GM23338 (cell line): ENCODE measurements around the gene SORCS2. TPM values are rescaled to one million over a fixed set of nuclear protein-coding genes. Genes with fewer than 3 reads are reported as not detected.

Experiments used
- ATAC-seq: fragments of 200-7000 bp; cut with Tn5 transposase; 3 replicates; pipeline ENCODE4 v1.9.1; 2020
- DNase-seq: peaks from one replicate; pipeline ENCODE4 v3.0.0-alpha.2; 2015; ENCODE audit warnings: low spot score
- H2AFZ ChIP-seq: fragments of 200-600 bp; sonication (generic); 2 replicates; pipeline ENCODE4 v1.8.0; 2016; ENCODE audit warnings: antibody characterized with exemption, mild to moderate bottlenecking, moderate library complexity
- H3F3A ChIP-seq: fragments of 200-600 bp; sonication (generic); replicated peaks from 2 replicates; pipeline ENCODE4 v1.8.0; 2017; ENCODE audit warnings: antibody characterized with exemption, mixed run types, low read depth
- H3K27ac ChIP-seq: fragments of 200-600 bp; sonication (generic); 2 replicates; pipeline ENCODE4 v1.6.1; 2016; ENCODE audit warnings: low read depth
- H3K27me3 ChIP-seq: fragments of 200-600 bp; sonication (generic); 2 replicates; pipeline ENCODE4 v1.8.0; 2016; ENCODE audit warnings: mild to moderate bottlenecking, mixed run types, moderate library complexity; ENCODE audit not compliant: insufficient read depth
- H3K36me3 ChIP-seq: fragments of 200-600 bp; sonication (generic); 2 replicates; pipeline ENCODE4 v1.8.0; 2016; ENCODE audit warnings: mild to moderate bottlenecking; ENCODE audit not compliant: insufficient read depth
- H3K4me1 ChIP-seq: fragments of 200-600 bp; sonication (generic); 2 replicates; pipeline ENCODE4 v1.8.0; 2016; ENCODE audit warnings: mild to moderate bottlenecking, moderate library complexity; ENCODE audit not compliant: insufficient read depth
- H3K4me2 ChIP-seq: fragments of 200-600 bp; sonication (generic); 2 replicates; pipeline ENCODE4 v1.7.1; 2017; ENCODE audit warnings: mixed run types
- H3K4me3 ChIP-seq: fragments of 200-600 bp; sonication (generic); 2 replicates; pipeline ENCODE4 v1.6.1; 2016; ENCODE audit warnings: mixed run types
- H3K79me2 ChIP-seq: fragments of 200-600 bp; sonication (generic); replicated peaks from 2 replicates; pipeline ENCODE4 v1.8.0; 2017; ENCODE audit warnings: mild to moderate bottlenecking; ENCODE audit not compliant: insufficient read depth
- H3K9me2 ChIP-seq: fragments of 200-600 bp; sonication (generic); 2 replicates; pipeline ENCODE4 v1.8.0; 2017; ENCODE audit not compliant: insufficient read depth
- H4K20me1 ChIP-seq: fragments of 200-600 bp; sonication (generic); replicated peaks from 2 replicates; pipeline ENCODE4 v1.8.0; 2017; ENCODE audit warnings: mild to moderate bottlenecking; ENCODE audit not compliant: insufficient read depth
- H3K27ac Mint-ChIP-seq: 2 replicates; pipeline ENCODE4 v1.8.0; 2020; ENCODE audit warnings: inconsistent platforms, mild to moderate bottlenecking, moderate library complexity, mixed read lengths
- H3K27me3 Mint-ChIP-seq: 3 replicates; pipeline ENCODE4 v1.8.0; 2022; ENCODE audit warnings: low read depth, mild to moderate bottlenecking, moderate library complexity, mixed read lengths, inconsistent platforms; ENCODE audit not compliant: insufficient read depth, poor library complexity
- H3K36me3 Mint-ChIP-seq: 3 replicates; pipeline ENCODE4 v1.8.0; 2021; ENCODE audit warnings: low read depth, mild to moderate bottlenecking, inconsistent platforms, moderate library complexity, mixed read lengths
- H3K4me1 Mint-ChIP-seq: 3 replicates; pipeline ENCODE4 v1.8.0; 2020; ENCODE audit warnings: mild to moderate bottlenecking, inconsistent platforms, mixed read lengths
- H3K4me3 Mint-ChIP-seq: 3 replicates; pipeline ENCODE4 v1.8.0; 2021; ENCODE audit warnings: moderate library complexity, mild to moderate bottlenecking, inconsistent platforms, mixed read lengths
- H3K9me3 Mint-ChIP-seq: 3 replicates; pipeline ENCODE4 v1.8.0; 2020; ENCODE audit warnings: moderate library complexity, mild to moderate bottlenecking, inconsistent platforms, mixed read lengths
- CREB1 ChIP-seq: fragments of 250-450 bp; sonication (Bioruptor Pico); IDR thresholded peaks from 2 replicates; pipeline ENCODE4 v1.5.0; 2020; ENCODE audit warnings: low read depth, mild to moderate bottlenecking, moderate library complexity
- CTCF ChIP-seq, 2 experiments: fragments of 200-600 bp in 1 of 2; sonication (generic) in 1 of 2; conservative IDR thresholded peaks; 2 replicates each; pipeline versions ENCODE4 v1.5.1 to v1.6.1; 2016 to 2017; ENCODE audit warnings: antibody characterized with exemption in 2 of 2, low read depth in 2 of 2, mild to moderate bottlenecking in 2 of 2, moderate library complexity in 1 of 2
- ETS1 ChIP-seq: IDR thresholded peaks from 2 replicates; pipeline ENCODE4 v1.6.1; 2016; ENCODE audit warnings: antibody characterized with exemption
- EZH2 ChIP-seq: fragments of 200-600 bp; sonication (generic); IDR thresholded peaks from one replicate; pipeline ENCODE4 v1.8.0; 2017; ENCODE audit warnings: antibody characterized with exemption, mild to moderate bottlenecking, low read depth; ENCODE audit not compliant: unreplicated experiment
- EZH2phosphoT487 ChIP-seq: fragments of 200-600 bp; sonication (generic); IDR thresholded peaks from one replicate; pipeline ENCODE4 v1.8.1; 2018; ENCODE audit warnings: antibody characterized with exemption; ENCODE audit not compliant: unreplicated experiment
- JUNB ChIP-seq: IDR thresholded peaks from one replicate; pipeline ENCODE4 v1.6.1; 2016; ENCODE audit warnings: antibody characterized with exemption; ENCODE audit not compliant: unreplicated experiment
- NANOG ChIP-seq: IDR thresholded peaks from 2 replicates; pipeline ENCODE4 v1.6.1; 2016; ENCODE audit warnings: antibody characterized with exemption, borderline replicate concordance
- POLR2AphosphoS5 ChIP-seq: IDR thresholded peaks from 2 replicates; pipeline ENCODE4 v1.6.1; 2016; ENCODE audit warnings: antibody characterized with exemption, low read depth
- REST ChIP-seq: IDR thresholded peaks from one replicate; pipeline ENCODE4 v1.6.1; 2018; ENCODE audit warnings: antibody characterized with exemption; ENCODE audit not compliant: unreplicated experiment
- STAT1 ChIP-seq: IDR thresholded peaks from one replicate; pipeline ENCODE4 v1.6.1; 2016; ENCODE audit warnings: antibody characterized with exemption; ENCODE audit not compliant: unreplicated experiment
- ZNF114 ChIP-seq: fragments of 250-450 bp; sonication (Bioruptor Pico); IDR thresholded peaks from 2 replicates; pipeline ENCODE4 v1.5.0; 2020; ENCODE audit warnings: mild to moderate bottlenecking, moderate library complexity
- ZNF331 ChIP-seq: fragments of 250-450 bp; sonication (Bioruptor Pico); IDR thresholded peaks from 2 replicates; pipeline ENCODE4 v1.5.0; 2020; ENCODE audit warnings: low read depth, mild to moderate bottlenecking, moderate library complexity
- ZNF462 ChIP-seq: fragments of 250-450 bp; sonication (Bioruptor Pico); IDR thresholded peaks from 2 replicates; pipeline ENCODE4 v1.5.0; 2020; ENCODE audit warnings: mild to moderate bottlenecking, moderate library complexity
- polyA plus RNA-seq: library from polyadenylated mRNA; unstranded; fragments of >200 nt; fragmentation: Nextera tagmentation; extraction: Ambion mirVana; gene quantifications from 2 replicates; pipeline ENCODE4 v1.2.1, GENCODE V29; 2016
- total RNA-seq: library from RNA; depleted of rRNA; stranded (reverse); fragments of >200 nt; shearing (Covaris generic); gene quantifications from 2 replicates; pipeline ENCODE4 v1.2.3, GENCODE V29; 2014

Gene SORCS2
- total and polyA plus RNA-seq, 2 experiments from 2014 or later: 0.47 to 2.4 TPM

GRCh38 chr4:7381890-7382633 lies 189.7 kb downstream of the SORCS2 start:
- H3K4me3 Mint-ChIP-seq: no peak overlapping the region
- no peak overlapping the region for H3K27ac Mint-ChIP-seq
- TF ChIP-seq NANOG (no peak), CREB1 (CRISPR knock-in tag) (no peak), CTCF (conservative IDR thresholded peaks at IDR 0.05; ENCODE audit: low read depth in 2 of 2) (no peak), ZNF331 (CRISPR knock-in tag) (no peak), POLR2AphosphoS5 (no peak), ETS1 (no peak), JUNB (no peak), ZNF114 (CRISPR knock-in tag) (no peak), EZH2 (no peak), STAT1 (no peak), EZH2phosphoT487 (no peak), REST (no peak), ZNF462 (CRISPR knock-in tag) (no peak)
- Histone ChIP-seq H3K27me3 (no peaks in the 10 kb centered on the region), H3K4me2 (no peak overlapping the region), H3K4me1 (no peaks in the 10 kb centered on the region), H3F3A (0 out of 2 replicates have a peak, but pooled peaks cover 4% of the 10 kb centered on the region), H3K4me3 (no peak overlapping the region), H3K79me2 (no peaks in the 10 kb centered on the region), H3K9me2 (no peaks in the 10 kb centered on the region), H2AFZ (no peak overlapping the region), H3K27ac (no peak overlapping the region), H4K20me1 (no peaks in the 10 kb centered on the region), H3K36me3 (no peaks in the 10 kb centered on the region)
- peaks cover 9% of the 10 kb centered on the region for H3K27me3 Mint-ChIP-seq
- H3K4me1 Mint-ChIP-seq: no peaks in the 10 kb centered on the region; the same call in 2 of the 3 replicates
- no peaks in the 10 kb centered on the region for H3K9me3 Mint-ChIP-seq
- no peak for DNase-seq
- no peak for ATAC-seq
- no peaks in the 10 kb centered on the region for H3K36me3 Mint-ChIP-seq
